HEK293 (cell line): ENCODE measurements around the gene ADIPOR2.

Experiments used
- CTCF ChIA-PET: fragments of 350-600 bp; formaldehyde crosslinking; extraction: SDS; loops from one replicate; lab custom pipeline; 2021; ENCODE audit warnings: antibody characterized with exemption; lab: Yijun Ruan, JAX
- POLR2A ChIA-PET: fragments of 300-600 bp; formaldehyde crosslinking; extraction: SDS; loops from one replicate; lab custom pipeline; 2020; ENCODE audit warnings: antibody characterized with exemption, inconsistent platforms; lab: Yijun Ruan, JAX
- H3K27ac ChIP-seq: fragments of 200-500 bp; sonication (Bioruptor generic); 2 replicates; pipeline ENCODE4 v1.5.1; 2014; ENCODE audit warnings: low read depth, low read length, control low read depth, inconsistent platforms; ENCODE audit errors: extremely low read depth
- H3K36me3 ChIP-seq, 2 experiments: fragments of 200-500 bp in 1 of 2; sonication (Bioruptor generic) in 1 of 2; 1 replicate in 1 of 2; 2 replicates in 1 of 2; pipeline ENCODE4 v1.5.1; 2014 to 2017; ENCODE audit warnings: inconsistent platforms in 2 of 2, low read length in 2 of 2; ENCODE audit not compliant: control insufficient read depth in 2 of 2, insufficient read depth in 1 of 2
- H3K4me1 ChIP-seq: fragments of 200-500 bp; sonication (Bioruptor generic); 2 replicates; pipeline ENCODE4 v1.5.1; 2014; ENCODE audit warnings: mild to moderate bottlenecking, low read length, inconsistent platforms; ENCODE audit not compliant: control insufficient read depth, insufficient read depth
- H3K4me3 ChIP-seq: 2 replicates; pipeline ENCODE4 v1.5.1; 2011; ENCODE audit warnings: low read depth, mild to moderate bottlenecking, control low read depth, low read length, moderate library complexity
- H3K9me3 ChIP-seq: fragments of 200-500 bp; sonication (Bioruptor generic); 2 replicates; pipeline ENCODE4 v1.5.1; 2014; ENCODE audit warnings: low read depth, low read length, inconsistent platforms; ENCODE audit not compliant: control insufficient read depth, insufficient read depth
- BCL11B ChIP-seq: fragments of 450-650 bp; formaldehyde crosslinking; IDR thresholded peaks from 2 replicates; pipeline ENCODE4 v1.5.1; 2016; ENCODE audit warnings: low read depth, missing biosample characterization, missing genetic modification characterization
- GLI4 ChIP-seq: fragments of 450-650 bp; formaldehyde crosslinking; IDR thresholded peaks from 2 replicates; pipeline ENCODE4 v1.5.1; 2016; ENCODE audit warnings: missing biosample characterization, missing genetic modification characterization
- GLIS2 ChIP-seq: fragments of 450-650 bp; formaldehyde crosslinking; IDR thresholded peaks from 2 replicates; pipeline ENCODE4 v1.5.1; 2016; ENCODE audit warnings: missing biosample characterization, missing genetic modification characterization
- KLF1 ChIP-seq: fragments of 450-650 bp; formaldehyde crosslinking; IDR thresholded peaks from 2 replicates; pipeline ENCODE4 v1.5.1; 2016; ENCODE audit warnings: missing biosample characterization, missing genetic modification characterization
- KLF16 ChIP-seq: fragments of 450-650 bp; formaldehyde crosslinking; IDR thresholded peaks from 2 replicates; pipeline ENCODE4 v1.5.1; 2017; ENCODE audit warnings: missing biosample characterization, missing genetic modification characterization
- SP2 ChIP-seq: fragments of 450-650 bp; formaldehyde crosslinking; IDR thresholded peaks from 2 replicates; pipeline ENCODE4 v1.5.1; 2016; ENCODE audit warnings: missing biosample characterization, missing genetic modification characterization
- SP3 ChIP-seq: fragments of 450-650 bp; formaldehyde crosslinking; IDR thresholded peaks from 2 replicates; pipeline ENCODE4 v1.5.1; 2016; ENCODE audit warnings: missing biosample characterization, missing genetic modification characterization
- ZBTB7A ChIP-seq: fragments of 450-650 bp; formaldehyde crosslinking; IDR thresholded peaks from 2 replicates; pipeline ENCODE4 v1.5.1; 2016; ENCODE audit warnings: low read depth, missing biosample characterization, missing genetic modification characterization
- ZBTB8A ChIP-seq: fragments of 450-650 bp; formaldehyde crosslinking; IDR thresholded peaks from 2 replicates; pipeline ENCODE4 v1.5.1; 2016; ENCODE audit warnings: missing biosample characterization, missing genetic modification characterization
- ZEB2 ChIP-seq: fragments of 450-650 bp; formaldehyde crosslinking; IDR thresholded peaks from 2 replicates; pipeline ENCODE4 v1.5.1; 2016; ENCODE audit warnings: missing biosample characterization, missing genetic modification characterization
- ZFHX2 ChIP-seq: fragments of 450-650 bp; formaldehyde crosslinking; conservative IDR thresholded peaks from 2 replicates; pipeline ENCODE4 v1.5.1; 2016; ENCODE audit warnings: missing biosample characterization, missing genetic modification characterization
- ZFP37 ChIP-seq: fragments of 450-650 bp; formaldehyde crosslinking; IDR thresholded peaks from 2 replicates; pipeline ENCODE4 v1.5.1; 2016; ENCODE audit warnings: missing biosample characterization, missing genetic modification characterization
- ZNF146 ChIP-seq: fragments of 450-650 bp; formaldehyde crosslinking; IDR thresholded peaks from 2 replicates; pipeline ENCODE4 v1.5.1; 2016; ENCODE audit warnings: missing biosample characterization, missing genetic modification characterization
- ZNF2 ChIP-seq: fragments of 450-650 bp; formaldehyde crosslinking; IDR thresholded peaks from 2 replicates; pipeline ENCODE4 v1.5.1; 2016; ENCODE audit warnings: missing biosample characterization, missing genetic modification characterization
- ZNF24 ChIP-seq: fragments of 450-650 bp; formaldehyde crosslinking; IDR thresholded peaks from 2 replicates; pipeline ENCODE4 v1.5.1; 2016; ENCODE audit warnings: missing biosample characterization, missing genetic modification characterization
- ZNF266 ChIP-seq: fragments of 450-650 bp; formaldehyde crosslinking; IDR thresholded peaks from 2 replicates; pipeline ENCODE4 v1.5.1; 2016; ENCODE audit warnings: missing biosample characterization, missing genetic modification characterization, low read depth
- ZNF341 ChIP-seq: fragments of 450-650 bp; formaldehyde crosslinking; IDR thresholded peaks from 2 replicates; pipeline ENCODE4; 2016; ENCODE audit warnings: low read depth, missing biosample characterization, missing genetic modification characterization
- ZNF391 ChIP-seq: fragments of 450-650 bp; formaldehyde crosslinking; IDR thresholded peaks from 2 replicates; pipeline ENCODE4 v1.5.1; 2016; ENCODE audit warnings: low read depth, missing biosample characterization, missing genetic modification characterization, borderline replicate concordance
- ZNF501 ChIP-seq: fragments of 450-650 bp; formaldehyde crosslinking; IDR thresholded peaks from 2 replicates; pipeline ENCODE4 v1.5.1; 2016; ENCODE audit warnings: missing biosample characterization, missing genetic modification characterization
- ZNF561 ChIP-seq: fragments of 450-650 bp; IDR thresholded peaks from 2 replicates; pipeline ENCODE4 v1.5.1; 2018; ENCODE audit warnings: missing biosample characterization, missing genetic modification characterization, borderline replicate concordance
- ZNF623 ChIP-seq: fragments of 450-650 bp; formaldehyde crosslinking; IDR thresholded peaks from 2 replicates; pipeline ENCODE4 v1.5.1; 2016; ENCODE audit warnings: missing biosample characterization, missing genetic modification characterization
- ZNF654 ChIP-seq: fragments of 450-650 bp; formaldehyde crosslinking; IDR thresholded peaks from 2 replicates; pipeline ENCODE4 v1.5.1; 2016; ENCODE audit warnings: low read depth, missing biosample characterization, missing genetic modification characterization
- ZNF777 ChIP-seq: fragments of 450-650 bp; formaldehyde crosslinking; IDR thresholded peaks from 2 replicates; pipeline ENCODE4 v1.5.1; 2017; ENCODE audit warnings: missing biosample characterization, missing genetic modification characterization, borderline replicate concordance
- ZNF792 ChIP-seq: fragments of 450-650 bp; formaldehyde crosslinking; IDR thresholded peaks from 2 replicates; pipeline ENCODE4 v1.5.1; 2016; ENCODE audit warnings: missing biosample characterization, missing genetic modification characterization
- ZSCAN30 ChIP-seq: fragments of 450-650 bp; IDR thresholded peaks from 2 replicates; pipeline ENCODE4 v1.5.1; 2018; ENCODE audit warnings: missing biosample characterization, mild to moderate bottlenecking, missing genetic modification characterization, moderate library complexity
- ZXDB ChIP-seq: fragments of 450-650 bp; formaldehyde crosslinking; IDR thresholded peaks from 2 replicates; pipeline ENCODE4 v1.5.1; 2016; ENCODE audit warnings: missing biosample characterization, missing genetic modification characterization
- TF ChIP-seq, protein P1 (sequence below): fragments of 450-650 bp; formaldehyde crosslinking; IDR thresholded peaks from 2 replicates; pipeline ENCODE4 v1.5.1; 2016; ENCODE audit warnings: missing biosample characterization, missing genetic modification characterization
- TF ChIP-seq, protein P2 (sequence below): fragments of 450-650 bp; formaldehyde crosslinking; IDR thresholded peaks from 2 replicates; pipeline ENCODE4 v1.5.1; 2016; ENCODE audit warnings: missing biosample characterization, missing genetic modification characterization
- TF ChIP-seq, protein P3 (sequence below): fragments of 450-650 bp; formaldehyde crosslinking; IDR thresholded peaks from 2 replicates; pipeline ENCODE4 v1.5.1; 2016; ENCODE audit warnings: missing biosample characterization, missing genetic modification characterization

The ADIPOR2 gene

GRCh38 chr12:1661553-1662335 is 29.1 kb upstream of the ADIPOR2 start (continued):
- no peak for TF ChIP-seq ZNF654

GRCh38 chr12:1662761-1663439 is 28.0 kb upstream of the ADIPOR2 start:
- Histone ChIP-seq H3K27ac (peak overlapping the region; percentile 70), H3K4me3 (peak overlapping the region; percentile 33), H3K36me3 (no peaks in the 10 kb centered on the region), H3K4me1 (no peaks in the 10 kb centered on the region), H3K9me3 (no peaks in the 10 kb centered on the region)
- POLR2A ChIA-PET, result interaction anchor here (1.7 to 1.9 kb wide), 2 partner anchors 18 to 28 kb away, joined by 11 to 20 read pairs; partner anchors contain the start of gene ADIPOR2
- CTCF ChIA-PET, result interaction anchor here (1.0 to 1.9 kb wide), 2 partner anchors 9 to 122 kb away, joined by 3 to 9 read pairs; no protein-coding TSS in a partner anchor
- TF ChIP-seq ZNF146 (tag by site-specific recombination), result no peak
- TF ChIP-seq KLF1 (tag by site-specific recombination), result peak; percentile 64
- TF ChIP-seq ZNF266 (tag by site-specific recombination), result no peak
- 0 out of 2 replicates have a peak, but pooled peaks have one; percentile 39 for TF ChIP-seq BCL11B
- no peak for TF ChIP-seq ZNF391 (tag by site-specific recombination)
- TF ChIP-seq GLI4 (tag by site-specific recombination), result peak; percentile 77; the same call in 1 of the 2 replicates
- peak; percentile 75; the same call in 1 of the 2 replicates for TF ChIP-seq ZFP37 (tag by site-specific recombination)
- no peak for TF ChIP-seq ZNF24 (tag by site-specific recombination)
- TF ChIP-seq ZSCAN30 (tag by site-specific recombination), result peak; percentile 57; the same call in 1 of the 2 replicates
- 0 out of 2 replicates have a peak, but pooled peaks have one; percentile 55 for TF ChIP-seq ZNF792
- TF ChIP-seq, protein P1, sequence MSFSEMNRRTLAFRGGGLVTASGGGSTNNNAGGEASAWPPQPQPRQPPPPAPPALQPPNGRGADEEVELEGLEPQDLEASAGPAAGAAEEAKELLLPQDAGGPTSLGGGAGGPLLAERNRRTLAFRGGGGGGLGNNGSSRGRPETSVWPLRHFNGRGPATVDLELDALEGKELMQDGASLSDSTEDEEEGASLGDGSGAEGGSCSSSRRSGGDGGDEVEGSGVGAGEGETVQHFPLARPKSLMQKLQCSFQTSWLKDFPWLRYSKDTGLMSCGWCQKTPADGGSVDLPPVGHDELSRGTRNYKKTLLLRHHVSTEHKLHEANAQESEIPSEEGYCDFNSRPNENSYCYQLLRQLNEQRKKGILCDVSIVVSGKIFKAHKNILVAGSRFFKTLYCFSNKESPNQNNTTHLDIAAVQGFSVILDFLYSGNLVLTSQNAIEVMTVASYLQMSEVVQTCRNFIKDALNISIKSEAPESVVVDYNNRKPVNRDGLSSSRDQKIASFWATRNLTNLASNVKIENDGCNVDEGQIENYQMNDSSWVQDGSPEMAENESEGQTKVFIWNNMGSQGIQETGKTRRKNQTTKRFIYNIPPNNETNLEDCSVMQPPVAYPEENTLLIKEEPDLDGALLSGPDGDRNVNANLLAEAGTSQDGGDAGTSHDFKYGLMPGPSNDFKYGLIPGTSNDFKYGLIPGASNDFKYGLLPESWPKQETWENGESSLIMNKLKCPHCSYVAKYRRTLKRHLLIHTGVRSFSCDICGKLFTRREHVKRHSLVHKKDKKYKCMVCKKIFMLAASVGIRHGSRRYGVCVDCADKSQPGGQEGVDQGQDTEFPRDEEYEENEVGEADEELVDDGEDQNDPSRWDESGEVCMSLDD (tag by site-specific recombination), result peak; percentile 54; the same call in 1 of the 2 replicates
- TF ChIP-seq ZNF623 (tag by site-specific recombination), result peak; percentile 5; the same call in 1 of the 2 replicates
- TF ChIP-seq SP3 (tag by site-specific recombination), result peak; percentile 69
- peak; percentile 96 for TF ChIP-seq ZNF341 (tag by site-specific recombination)
- TF ChIP-seq ZNF777 (tag by site-specific recombination), result peak; percentile 91
- 0 out of 2 replicates have a peak, but pooled peaks have one; percentile 14 for TF ChIP-seq ZFHX2
- no peak; the same call in 1 of the 2 replicates for TF ChIP-seq ZXDB (tag by site-specific recombination)
- TF ChIP-seq ZBTB7A (tag by site-specific recombination), result peak; percentile 93; the same call in 1 of the 2 replicates
- TF ChIP-seq ZNF561, result peak; percentile 71; the same call in 1 of the 2 replicates
- TF ChIP-seq ZEB2, result peak; percentile 79; the same call in 1 of the 2 replicates
- TF ChIP-seq GLIS2 (tag by site-specific recombination), result peak; percentile 73
- peak; percentile 71 for TF ChIP-seq KLF16 (tag by site-specific recombination)
- TF ChIP-seq ZNF501 (tag by site-specific recombination), result peak; percentile 56; the same call in 1 of the 2 replicates
- TF ChIP-seq SP2 (tag by site-specific recombination), result peak; percentile 50
- TF ChIP-seq, protein P2, sequence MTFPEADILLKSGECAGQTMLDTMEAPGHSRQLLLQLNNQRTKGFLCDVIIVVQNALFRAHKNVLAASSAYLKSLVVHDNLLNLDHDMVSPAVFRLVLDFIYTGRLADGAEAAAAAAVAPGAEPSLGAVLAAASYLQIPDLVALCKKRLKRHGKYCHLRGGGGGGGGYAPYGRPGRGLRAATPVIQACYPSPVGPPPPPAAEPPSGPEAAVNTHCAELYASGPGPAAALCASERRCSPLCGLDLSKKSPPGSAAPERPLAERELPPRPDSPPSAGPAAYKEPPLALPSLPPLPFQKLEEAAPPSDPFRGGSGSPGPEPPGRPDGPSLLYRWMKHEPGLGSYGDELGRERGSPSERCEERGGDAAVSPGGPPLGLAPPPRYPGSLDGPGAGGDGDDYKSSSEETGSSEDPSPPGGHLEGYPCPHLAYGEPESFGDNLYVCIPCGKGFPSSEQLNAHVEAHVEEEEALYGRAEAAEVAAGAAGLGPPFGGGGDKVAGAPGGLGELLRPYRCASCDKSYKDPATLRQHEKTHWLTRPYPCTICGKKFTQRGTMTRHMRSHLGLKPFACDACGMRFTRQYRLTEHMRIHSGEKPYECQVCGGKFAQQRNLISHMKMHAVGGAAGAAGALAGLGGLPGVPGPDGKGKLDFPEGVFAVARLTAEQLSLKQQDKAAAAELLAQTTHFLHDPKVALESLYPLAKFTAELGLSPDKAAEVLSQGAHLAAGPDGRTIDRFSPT (tag by site-specific recombination), result no peak; the same call in 1 of the 2 replicates
- TF ChIP-seq ZNF2 (tag by site-specific recombination), result 0 out of 2 replicates have a peak, but pooled peaks have one; percentile 35
- TF ChIP-seq, protein P3, sequence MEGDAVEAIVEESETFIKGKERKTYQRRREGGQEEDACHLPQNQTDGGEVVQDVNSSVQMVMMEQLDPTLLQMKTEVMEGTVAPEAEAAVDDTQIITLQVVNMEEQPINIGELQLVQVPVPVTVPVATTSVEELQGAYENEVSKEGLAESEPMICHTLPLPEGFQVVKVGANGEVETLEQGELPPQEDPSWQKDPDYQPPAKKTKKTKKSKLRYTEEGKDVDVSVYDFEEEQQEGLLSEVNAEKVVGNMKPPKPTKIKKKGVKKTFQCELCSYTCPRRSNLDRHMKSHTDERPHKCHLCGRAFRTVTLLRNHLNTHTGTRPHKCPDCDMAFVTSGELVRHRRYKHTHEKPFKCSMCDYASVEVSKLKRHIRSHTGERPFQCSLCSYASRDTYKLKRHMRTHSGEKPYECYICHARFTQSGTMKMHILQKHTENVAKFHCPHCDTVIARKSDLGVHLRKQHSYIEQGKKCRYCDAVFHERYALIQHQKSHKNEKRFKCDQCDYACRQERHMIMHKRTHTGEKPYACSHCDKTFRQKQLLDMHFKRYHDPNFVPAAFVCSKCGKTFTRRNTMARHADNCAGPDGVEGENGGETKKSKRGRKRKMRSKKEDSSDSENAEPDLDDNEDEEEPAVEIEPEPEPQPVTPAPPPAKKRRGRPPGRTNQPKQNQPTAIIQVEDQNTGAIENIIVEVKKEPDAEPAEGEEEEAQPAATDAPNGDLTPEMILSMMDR, result peak; percentile 52; the same call in 1 of the 2 replicates
- peak; percentile 70; the same call in 1 of the 2 replicates for TF ChIP-seq ZBTB8A (tag by site-specific recombination)
